ENCODE results near the gene EPHA1.

GRCh38 chr7:143456992-143457793, 48.5 kb upstream of the EPHA1 start:
- TF ChIP-seq CTCF (IDR thresholded peaks at IDR 0.05) (no peak), POLR2A (IDR thresholded peaks at IDR 0.05) (no peak)

All from adrenal gland (tissue), 5 donors.